ENCODE data around the gene IL10RB.

GRCh38 chr21:33302796-33303195, 36.6 kb downstream of the IL10RB start:
- TF ChIP-seq, protein P1, sequence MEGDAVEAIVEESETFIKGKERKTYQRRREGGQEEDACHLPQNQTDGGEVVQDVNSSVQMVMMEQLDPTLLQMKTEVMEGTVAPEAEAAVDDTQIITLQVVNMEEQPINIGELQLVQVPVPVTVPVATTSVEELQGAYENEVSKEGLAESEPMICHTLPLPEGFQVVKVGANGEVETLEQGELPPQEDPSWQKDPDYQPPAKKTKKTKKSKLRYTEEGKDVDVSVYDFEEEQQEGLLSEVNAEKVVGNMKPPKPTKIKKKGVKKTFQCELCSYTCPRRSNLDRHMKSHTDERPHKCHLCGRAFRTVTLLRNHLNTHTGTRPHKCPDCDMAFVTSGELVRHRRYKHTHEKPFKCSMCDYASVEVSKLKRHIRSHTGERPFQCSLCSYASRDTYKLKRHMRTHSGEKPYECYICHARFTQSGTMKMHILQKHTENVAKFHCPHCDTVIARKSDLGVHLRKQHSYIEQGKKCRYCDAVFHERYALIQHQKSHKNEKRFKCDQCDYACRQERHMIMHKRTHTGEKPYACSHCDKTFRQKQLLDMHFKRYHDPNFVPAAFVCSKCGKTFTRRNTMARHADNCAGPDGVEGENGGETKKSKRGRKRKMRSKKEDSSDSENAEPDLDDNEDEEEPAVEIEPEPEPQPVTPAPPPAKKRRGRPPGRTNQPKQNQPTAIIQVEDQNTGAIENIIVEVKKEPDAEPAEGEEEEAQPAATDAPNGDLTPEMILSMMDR (IDR thresholded peaks at IDR 0.05) = no peak
- TF ChIP-seq POLR2A (IDR thresholded peaks at IDR 0.05) = no peak
